NCI-H69 (cell line): ENCODE data around the gene SLIT3.

Source experiments
- DNase-seq: peaks from one replicate; lab custom pipeline; 2025; lab: John Stamatoyannopoulos, UW

SLIT3 gene

GRCh38 chr5:168701641-168702040 is 599.3 kb downstream of the SLIT3 start:
- no peak for DNase-seq

GRCh38 chr5:168699002-168699401 is 601.9 kb downstream of the SLIT3 start:
- no peak for DNase-seq

- DNase-seq = no peak
Observed at GRCh38 chr5:168697034-168697720, 603.8 kb downstream of the SLIT3 start.

GRCh38 chr5:168696611-168697010 is 604.3 kb downstream of the SLIT3 start:
- no peak for DNase-seq

GRCh38 chr5:168695301-168695835 is 605.6 kb downstream of the SLIT3 start:
- no peak for DNase-seq

- DNase-seq = no peak
Observed at GRCh38 chr5:168694289-168694688, 606.6 kb downstream of the SLIT3 start.

GRCh38 chr5:168693883-168694282 is 607.1 kb downstream of the SLIT3 start:
- no peak for DNase-seq

GRCh38 chr5:168693297-168693696 is 607.6 kb downstream of the SLIT3 start:
- no peak for DNase-seq

- no peak for DNase-seq
Observed at GRCh38 chr5:168691891-168692290, 609.0 kb downstream of the SLIT3 start.

- DNase-seq = no peak
Observed at GRCh38 chr5:168689260-168689659, 611.7 kb downstream of the SLIT3 start.

GRCh38 chr5:168686837-168687236 is 614.1 kb downstream of the SLIT3 start:
- no peak for DNase-seq

GRCh38 chr5:168685566-168685965 is 615.4 kb downstream of the SLIT3 start:
- no peak for DNase-seq

GRCh38 chr5:168683927-168684295 is 617.0 kb downstream of the SLIT3 start:
- DNase-seq = no peak

GRCh38 chr5:168683247-168683926 is 617.6 kb downstream of the SLIT3 start:
- no peak for DNase-seq

- DNase-seq = no peak
Observed at GRCh38 chr5:168681556-168682183, 619.3 kb downstream of the SLIT3 start.

- DNase-seq = no peak
Observed at GRCh38 chr5:168680395-168680794, 620.5 kb downstream of the SLIT3 start.

- peak; percentile 74 for DNase-seq
Observed at GRCh38 chr5:168679515-168679920, 621.4 kb downstream of the SLIT3 start.

GRCh38 chr5:168676501-168676900 is 624.4 kb downstream of the SLIT3 start:
- peak; percentile 42 for DNase-seq

GRCh38 chr5:168675883-168676408 is 625.0 kb downstream of the SLIT3 start:
- DNase-seq = no peak

GRCh38 chr5:168674893-168675482 is 626.0 kb downstream of the SLIT3 start:
- no peak for DNase-seq

GRCh38 chr5:168672888-168673287 is 628.1 kb downstream of the SLIT3 start:
- no peak for DNase-seq

GRCh38 chr5:168672016-168672415 is 628.9 kb downstream of the SLIT3 start:
- no peak for DNase-seq
